ENCODE measurements around the gene IFI27L1. TPM values are rescaled to one million over a fixed set of nuclear protein-coding genes. Genes with fewer than 3 reads are reported as not detected.

The IFI27L1 gene, protein sequence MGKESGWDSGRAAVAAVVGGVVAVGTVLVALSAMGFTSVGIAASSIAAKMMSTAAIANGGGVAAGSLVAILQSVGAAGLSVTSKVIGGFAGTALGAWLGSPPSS
- total RNA-seq, result 10 to 100 TPM in 9 of 10 donors, 1 to 10 TPM in 1; 7.7 to 23.9 (median 16.2) TPM
- 10 to 100 TPM; 28.8 to 47.4 TPM for polyA plus RNA-seq
- long read RNA-seq, donor 1, partial matches to known transcripts, result 0 of 5 reads
- long read RNA-seq, donor 1, other reads (novel, unspliced or antisense), result 3 of 5 reads
- long read RNA-seq, donor 2, partial matches to known transcripts, result 1 of 13 reads
- long read RNA-seq, donor 2, other reads (novel, unspliced or antisense), result 9 of 13 reads
- long read RNA-seq, donor 3, partial matches to known transcripts, result 1 of 7 reads
- long read RNA-seq, donor 3, other reads (novel, unspliced or antisense), result 5 of 7 reads

DNA sequence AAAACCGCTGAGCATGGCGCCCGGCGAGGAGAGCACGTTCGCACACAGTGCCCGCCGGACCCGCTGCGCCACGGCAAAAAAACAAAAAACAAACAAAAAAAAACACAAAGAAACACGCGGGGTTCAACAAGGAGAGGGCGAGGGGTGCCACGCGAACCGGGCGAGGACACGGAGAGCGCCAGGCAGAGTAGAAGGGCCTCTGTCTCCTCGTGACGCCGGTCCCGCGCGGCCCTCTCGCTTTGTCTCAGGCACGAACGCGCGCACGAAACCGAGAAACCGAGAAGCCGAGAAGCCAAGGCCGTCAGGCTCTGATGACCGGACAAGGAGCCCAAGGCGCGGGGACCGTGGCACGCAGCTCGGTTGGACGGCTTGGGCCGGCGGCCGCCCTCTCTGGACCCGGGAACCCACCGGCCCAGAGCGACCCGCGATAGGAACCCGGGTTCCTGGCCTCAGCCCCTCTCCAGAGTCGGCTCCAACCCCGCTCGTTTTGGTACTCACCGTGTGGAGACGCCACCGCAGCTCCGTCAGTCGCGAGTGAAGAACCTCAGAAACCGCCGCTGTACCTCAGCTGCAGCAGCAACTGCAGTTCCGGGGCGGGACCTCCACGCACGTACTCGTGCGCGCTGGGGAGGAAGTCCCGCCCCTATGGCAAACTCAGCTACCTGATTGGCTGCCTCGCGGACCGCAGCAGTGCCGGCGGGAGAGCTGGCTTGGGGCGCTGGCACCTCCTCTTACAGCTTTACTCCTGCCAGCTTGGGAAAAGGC lies at the start of gene IFI27L1, which contains the start of gene DDX24:
Gene IFI27L1 (plus strand): TSS at position 690 of the 765 bp plus-strand sequence. CDS start 15,628 bp downstream, outside the sequence.
Gene DDX24 (minus strand): TSS at position 582 of the 765 bp plus-strand sequence. CDS start 1,460 bp downstream, outside the sequence.
- Histone ChIP-seq H3K27ac (peak within 1 kb of the TSS; percentile 61 to 96 (median 92)), H3K4me3 (peak within 1 kb of the TSS; percentile 71 to 99 (median 97)), H3K27me3 (no peaks in the 10 kb centered on the region), H3K4me1 (peaks cover 10 to 55% (median 51%) of the 10 kb centered on the region in 9 donors), H3K36me3 (peaks cover 0 to 36% (median 10%) of the 10 kb centered on the region in 9 donors), H3K9me3 (peaks cover 0 to 6% (median 0%) of the 10 kb centered on the region in 11 donors)
- 0 to 1% methylated on average over 77 of the region's 77 CpGs for WGBS, 2 donors
- DNase-seq, result peak; percentile 97
- TF ChIP-seq, protein P1, sequence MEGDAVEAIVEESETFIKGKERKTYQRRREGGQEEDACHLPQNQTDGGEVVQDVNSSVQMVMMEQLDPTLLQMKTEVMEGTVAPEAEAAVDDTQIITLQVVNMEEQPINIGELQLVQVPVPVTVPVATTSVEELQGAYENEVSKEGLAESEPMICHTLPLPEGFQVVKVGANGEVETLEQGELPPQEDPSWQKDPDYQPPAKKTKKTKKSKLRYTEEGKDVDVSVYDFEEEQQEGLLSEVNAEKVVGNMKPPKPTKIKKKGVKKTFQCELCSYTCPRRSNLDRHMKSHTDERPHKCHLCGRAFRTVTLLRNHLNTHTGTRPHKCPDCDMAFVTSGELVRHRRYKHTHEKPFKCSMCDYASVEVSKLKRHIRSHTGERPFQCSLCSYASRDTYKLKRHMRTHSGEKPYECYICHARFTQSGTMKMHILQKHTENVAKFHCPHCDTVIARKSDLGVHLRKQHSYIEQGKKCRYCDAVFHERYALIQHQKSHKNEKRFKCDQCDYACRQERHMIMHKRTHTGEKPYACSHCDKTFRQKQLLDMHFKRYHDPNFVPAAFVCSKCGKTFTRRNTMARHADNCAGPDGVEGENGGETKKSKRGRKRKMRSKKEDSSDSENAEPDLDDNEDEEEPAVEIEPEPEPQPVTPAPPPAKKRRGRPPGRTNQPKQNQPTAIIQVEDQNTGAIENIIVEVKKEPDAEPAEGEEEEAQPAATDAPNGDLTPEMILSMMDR (IDR thresholded peaks at IDR 0.05), result no peak
- intact Hi-C loops (cut with DNase I), result loop anchor here in 4 of 10 donors (2.0 to 5.0 kb wide), 5 partner anchors 28 to 56 kb away; partner anchors contain the start of genes OTUB2 (in 2 of the 4), IFI27 (in 1 of the 4) and IFI27L2 (in 1 of the 4)
- ATAC-seq, result peak; percentile 99 to 100 (median 100)

DNA sequence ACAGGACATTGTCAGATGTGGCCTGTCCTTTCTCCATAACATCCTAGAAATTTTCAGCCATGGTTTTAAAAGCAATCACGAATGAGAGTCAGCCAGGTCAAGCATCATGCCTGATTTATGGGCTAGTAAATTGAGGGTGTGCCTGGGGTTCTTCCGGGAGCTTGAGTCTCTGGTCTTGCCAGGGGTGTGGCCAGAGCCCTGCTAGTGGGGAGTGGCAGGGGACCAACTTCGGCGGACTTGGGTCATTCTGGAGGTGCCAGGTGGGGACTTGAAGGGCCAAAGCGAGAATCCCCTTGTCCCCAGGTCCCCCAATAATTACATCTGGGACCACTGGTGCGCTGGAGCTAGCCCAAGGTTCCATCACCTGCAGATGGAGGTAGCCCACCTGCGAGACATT lies 49.2 kb upstream of the IFI27L1 start:
- TF ChIP-seq, protein P1 (IDR thresholded peaks at IDR 0.05), result no peak
- H3K4me1 ChIP-seq, result peaks cover 0 to 24% (median 1%) of the 10 kb centered on the region in 9 donors
- DNase-seq (no peak), ATAC-seq (no peak)
- intact Hi-C loops (cut with DNase I), result no loop called here
- no peak overlapping the region for H3K4me3 ChIP-seq
- H3K27me3 ChIP-seq, result no peaks in the 10 kb centered on the region
- H3K36me3 ChIP-seq, result no peaks in the 10 kb centered on the region
- WGBS, 2 donors, result 82 to 93% methylated on average over 7 of the region's 7 CpGs
- peaks cover 0 to 5% (median 0%) of the 10 kb centered on the region in 11 donors for H3K9me3 ChIP-seq
- H3K27ac ChIP-seq, result no peak overlapping the region

DNA sequence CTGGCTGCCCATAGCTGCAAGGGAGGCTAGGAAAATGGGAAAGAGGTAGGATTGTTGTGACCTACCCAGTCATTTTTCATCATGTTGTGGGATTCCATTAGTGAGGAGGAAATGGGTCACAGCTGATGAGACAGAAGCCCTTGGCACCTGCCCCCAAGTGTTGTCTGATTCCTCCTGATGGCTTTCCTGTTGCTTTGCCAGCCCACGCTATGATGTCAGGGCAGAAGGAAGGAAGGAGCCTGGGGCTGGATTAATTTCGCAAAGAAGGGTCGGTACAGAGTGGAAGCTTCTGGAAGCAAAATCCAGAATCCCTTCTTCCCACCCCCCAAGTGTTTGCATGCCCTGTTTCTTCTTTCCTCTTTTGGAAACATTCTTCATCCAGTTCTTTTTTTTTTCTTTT lies 46.2 kb upstream of the IFI27L1 start:
- ATAC-seq, result no peak
- no peak for DNase-seq
- H3K36me3 ChIP-seq, result no peaks in the 10 kb centered on the region
- H3K4me1 ChIP-seq, result peaks cover 0 to 14% (median 0%) of the 10 kb centered on the region in 9 donors
- intact Hi-C loops (cut with DNase I), result loop anchor here in 6 of 10 donors (5.0 kb wide), 4 partner anchors 42 to 147 kb away; partner anchors contain the start of gene IFI27L2 (in 1 of the 6)
- H3K27ac ChIP-seq, result no peak overlapping the region
- H3K27me3 ChIP-seq, result no peaks in the 10 kb centered on the region
- H3K9me3 ChIP-seq, result peaks cover 0 to 5% (median 0%) of the 10 kb centered on the region in 11 donors
- 78 to 83% methylated on average over 3 of the region's 3 CpGs for WGBS, 2 donors
- H3K4me3 ChIP-seq, result no peak overlapping the region
- TF ChIP-seq, protein P1 (IDR thresholded peaks at IDR 0.05), result no peak
